Memory B cell (primary cell): ENCODE results near the gene MTG1.
"Not testable (repeated sequence)": the region's sequence is repeated elsewhere in the genome, so short reads cannot be mapped to it uniquely, and the experiment has no call there.

ENCODE experiments used
- ATAC-seq: fragments of 150-1000 bp; cut with Tn5 transposase; 2 replicates; pipeline ENCODE4 v1.10.0; 2021; ENCODE audit warnings: low read depth, mild to moderate bottlenecking, moderate library complexity
- DNase-seq, 2 donors: peaks; one replicate each; pipeline ENCODE4 v3.0.0; 2022; ENCODE audit warnings: low spot score in 2 of 2
- H3K27ac Mint-ChIP-seq: one replicate; pipeline ENCODE4 v1.8.0; 2022; ENCODE audit warnings: mild to moderate bottlenecking, moderate library complexity, mixed read lengths
- H3K27me3 Mint-ChIP-seq: one replicate; pipeline ENCODE4 v1.8.0; 2022; ENCODE audit warnings: mixed read lengths
- H3K36me3 Mint-ChIP-seq: one replicate; pipeline ENCODE4 v1.8.0; 2022; ENCODE audit warnings: mild to moderate bottlenecking, mixed read lengths
- H3K4me1 Mint-ChIP-seq: one replicate; pipeline ENCODE4 v1.8.0; 2022; ENCODE audit warnings: mixed read lengths
- H3K4me3 Mint-ChIP-seq: one replicate; pipeline ENCODE4 v1.8.0; 2022; ENCODE audit warnings: mild to moderate bottlenecking, moderate library complexity, mixed read lengths
- H3K9me3 Mint-ChIP-seq: one replicate; pipeline ENCODE4 v1.8.0; 2022; ENCODE audit warnings: mixed read lengths

The MTG1 gene

GRCh38 chr10:133365461-133366129, 28.4 kb upstream of the MTG1 start:
- Mint-ChIP-seq H3K4me1 (peaks cover 10% of the 10 kb centered on the region), H3K4me3 (no peak overlapping the region), H3K36me3 (peaks cover 10% of the 10 kb centered on the region), H3K27ac (no peak overlapping the region), H3K27me3 (no peaks in the 10 kb centered on the region), H3K9me3 (no peaks in the 10 kb centered on the region)
- ATAC-seq (no peak), DNase-seq (no peak)

- ATAC-seq (no peak), DNase-seq (no peak)
- H3K27me3 Mint-ChIP-seq, result no peaks in the 10 kb centered on the region
- H3K9me3 Mint-ChIP-seq, result no peaks in the 10 kb centered on the region
- H3K27ac Mint-ChIP-seq, result no peak overlapping the region
- H3K4me3 Mint-ChIP-seq, result no peak overlapping the region
- peaks cover 10% of the 10 kb centered on the region for H3K4me1 Mint-ChIP-seq
- H3K36me3 Mint-ChIP-seq, result peaks cover 10% of the 10 kb centered on the region
Observed at GRCh38 chr10:133366130-133366478, 27.9 kb upstream of the MTG1 start.

GRCh38 chr10:133366751-133367150, 27.2 kb upstream of the MTG1 start:
- DNase-seq (no peak), ATAC-seq (no peak)
- H3K9me3 Mint-ChIP-seq, result no peaks in the 10 kb centered on the region
- H3K27ac Mint-ChIP-seq, result no peak overlapping the region
- no peaks in the 10 kb centered on the region for H3K27me3 Mint-ChIP-seq
- H3K4me1 Mint-ChIP-seq, result peaks cover 6% of the 10 kb centered on the region
- H3K36me3 Mint-ChIP-seq, result peaks cover 7% of the 10 kb centered on the region
- H3K4me3 Mint-ChIP-seq, result no peak overlapping the region

- H3K9me3 Mint-ChIP-seq, H3K27me3 Mint-ChIP-seq, DNase-seq, H3K36me3 Mint-ChIP-seq, ATAC-seq, H3K4me3 Mint-ChIP-seq, H3K4me1 Mint-ChIP-seq, H3K27ac Mint-ChIP-seq: not testable (repeated sequence)
Observed at GRCh38 chr10:133367461-133367860, 26.5 kb upstream of the MTG1 start.

- H3K4me1 Mint-ChIP-seq, result peaks cover 5% of the 10 kb centered on the region
- ATAC-seq, result no peak
- no peaks in the 10 kb centered on the region for H3K9me3 Mint-ChIP-seq
- H3K36me3 Mint-ChIP-seq, result peaks cover 7% of the 10 kb centered on the region
- DNase-seq, result no peak
- no peaks in the 10 kb centered on the region for H3K27me3 Mint-ChIP-seq
- no peak overlapping the region for H3K4me3 Mint-ChIP-seq
- no peak overlapping the region for H3K27ac Mint-ChIP-seq
Observed at GRCh38 chr10:133368153-133368552, 25.8 kb upstream of the MTG1 start.

GRCh38 chr10:133370030-133370786, 23.7 kb upstream of the MTG1 start:
- Mint-ChIP-seq H3K4me1 (peaks cover 10% of the 10 kb centered on the region), H3K27me3 (no peaks in the 10 kb centered on the region), H3K9me3 (no peaks in the 10 kb centered on the region), H3K36me3 (peaks cover 7% of the 10 kb centered on the region), H3K27ac (no peak overlapping the region), H3K4me3 (no peak overlapping the region)
- no peak for ATAC-seq
- DNase-seq, result no peak

GRCh38 chr10:133372507-133372906, 21.4 kb upstream of the MTG1 start:
- H3K27me3 Mint-ChIP-seq, result no peaks in the 10 kb centered on the region
- peaks cover 10% of the 10 kb centered on the region for H3K4me1 Mint-ChIP-seq
- peak overlapping the region; percentile 84 for H3K4me3 Mint-ChIP-seq
- ATAC-seq (no peak), DNase-seq (no peak)
- H3K9me3 Mint-ChIP-seq, result no peaks in the 10 kb centered on the region
- H3K36me3 Mint-ChIP-seq, result peaks cover 7% of the 10 kb centered on the region
- H3K27ac Mint-ChIP-seq, result no peak overlapping the region

GRCh38 chr10:133373174-133374090, 20.5 kb upstream of the MTG1 start, which contains the start of gene ECHS1:
Gene ECHS1 (minus strand): TSS chr10:133373354. CDS start chr10:133373333, 21 bp downstream.
- Mint-ChIP-seq H3K27me3 (no peaks in the 10 kb centered on the region), H3K27ac (peak within 1 kb of the TSS; percentile 83), H3K4me3 (peak within 1 kb of the TSS; percentile 86), H3K9me3 (no peaks in the 10 kb centered on the region), H3K4me1 (peaks cover 10% of the 10 kb centered on the region), H3K36me3 (peaks cover 5% of the 10 kb centered on the region)
- peak; percentile 89 to 96 for DNase-seq
- ATAC-seq, result peak; percentile 97

- no peak for ATAC-seq
- DNase-seq, result no peak
- peaks cover 18% of the 10 kb centered on the region for H3K4me1 Mint-ChIP-seq
- no peak overlapping the region for H3K4me3 Mint-ChIP-seq
- H3K9me3 Mint-ChIP-seq, result no peaks in the 10 kb centered on the region
- no peaks in the 10 kb centered on the region for H3K36me3 Mint-ChIP-seq
- no peak overlapping the region for H3K27ac Mint-ChIP-seq
- no peaks in the 10 kb centered on the region for H3K27me3 Mint-ChIP-seq
Observed at GRCh38 chr10:133375357-133376115, 18.4 kb upstream of the MTG1 start.

GRCh38 chr10:133376183-133376582, 17.8 kb upstream of the MTG1 start:
- not testable (repeated sequence) for ATAC-seq, H3K27ac Mint-ChIP-seq, H3K9me3 Mint-ChIP-seq, DNase-seq, H3K36me3 Mint-ChIP-seq, H3K27me3 Mint-ChIP-seq
- Mint-ChIP-seq H3K4me1 (peaks cover 22% of the 10 kb centered on the region), H3K4me3 (peak overlapping the region; percentile 63)

GRCh38 chr10:133377025-133377817, 16.7 kb upstream of the MTG1 start:
- ATAC-seq (no peak), DNase-seq (no peak)
- no peaks in the 10 kb centered on the region for H3K9me3 Mint-ChIP-seq
- H3K4me3 Mint-ChIP-seq, result peak overlapping the region; percentile 66
- no peaks in the 10 kb centered on the region for H3K27me3 Mint-ChIP-seq
- no peaks in the 10 kb centered on the region for H3K36me3 Mint-ChIP-seq
- H3K27ac Mint-ChIP-seq, result no peak overlapping the region
- peaks cover 22% of the 10 kb centered on the region for H3K4me1 Mint-ChIP-seq

- Mint-ChIP-seq H3K27ac (no peak overlapping the region), H3K4me1 (peaks cover 22% of the 10 kb centered on the region), H3K27me3 (no peaks in the 10 kb centered on the region), H3K4me3 (peak overlapping the region; percentile 79), H3K36me3 (no peaks in the 10 kb centered on the region), H3K9me3 (no peaks in the 10 kb centered on the region)
- ATAC-seq (no peak), DNase-seq (no peak)
Observed at GRCh38 chr10:133377818-133378250, 16.1 kb upstream of the MTG1 start.
